GM18502 (cell line): Measurements from ENCODE around the gene ALDH5A1.
A peak's percentile ranks its signal among the peaks of the same experiment; 100 is the strongest.

Source experiments
- ATAC-seq: cut with Tn5 transposase; IDR thresholded peaks from one replicate; pipeline ENCODE4 v1.9.1; 2021; ENCODE audit warnings: mild to moderate bottlenecking; ENCODE audit not compliant: unreplicated experiment, poor library complexity

The ALDH5A1 gene

DNA sequence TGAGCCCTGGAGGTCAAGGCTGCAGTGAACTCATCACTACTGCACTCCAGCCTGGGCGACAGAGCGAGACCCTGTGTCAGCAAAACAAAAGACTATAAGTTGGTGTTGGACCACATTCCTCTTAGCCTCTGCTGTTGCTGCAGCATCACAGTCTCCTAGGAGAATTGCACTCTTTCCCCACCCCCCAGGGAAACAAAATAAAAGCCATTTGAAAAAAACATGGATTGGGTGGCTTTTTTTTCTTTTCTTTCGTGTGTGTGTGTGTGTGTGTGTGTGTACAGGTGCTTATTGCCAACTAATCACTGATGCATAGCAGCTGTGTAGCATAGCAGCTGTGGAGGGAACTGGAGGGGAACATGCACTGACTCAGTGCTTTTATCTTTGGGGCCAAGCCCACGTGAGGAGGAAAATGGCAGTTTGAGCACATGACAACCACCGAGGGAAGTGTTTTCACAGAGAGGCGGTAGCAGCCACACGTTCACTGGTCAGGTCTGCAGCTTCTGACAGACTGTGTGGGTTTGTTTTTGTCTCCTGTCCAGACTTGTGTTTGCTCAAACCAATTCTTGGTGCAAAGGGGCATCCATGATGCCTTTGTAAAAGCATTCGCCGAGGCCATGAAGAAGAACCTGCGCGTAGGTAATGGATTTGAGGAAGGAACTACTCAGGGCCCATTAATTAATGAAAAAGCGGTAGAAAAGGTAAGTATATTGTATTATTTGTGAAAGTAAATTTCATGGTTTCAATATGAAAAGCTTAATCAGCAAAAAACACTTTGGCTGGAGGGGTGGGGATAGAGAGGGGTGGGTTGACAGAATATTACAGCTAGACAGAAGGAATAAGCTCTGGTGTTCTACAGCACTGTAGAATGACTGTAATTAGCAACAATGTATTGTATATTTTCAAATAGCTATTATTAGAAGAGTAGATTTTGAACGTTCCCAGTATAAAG is 27.7 kb downstream of the ALDH5A1 start:
- ATAC-seq, result no peak

DNA sequence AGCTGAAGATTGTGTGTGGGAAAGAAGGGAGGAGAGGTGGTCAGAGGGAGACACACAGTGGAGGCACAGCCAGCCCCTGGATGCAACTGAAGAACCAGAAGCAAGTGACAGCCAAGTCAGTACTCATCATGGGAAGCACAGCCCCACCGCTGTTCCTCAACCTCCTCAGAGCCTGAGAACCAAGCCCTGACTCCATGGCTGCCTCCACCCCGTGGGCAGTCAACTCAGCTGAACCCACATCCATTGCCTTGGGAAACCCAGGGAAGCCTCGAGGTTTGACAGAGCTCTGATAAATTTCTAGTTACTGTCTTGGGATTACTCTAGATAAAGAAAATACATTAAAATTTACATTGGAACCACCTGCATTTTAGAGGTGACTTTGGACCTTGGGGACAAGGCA is 29.6 kb downstream of the ALDH5A1 start:
- no peak for ATAC-seq

- ATAC-seq, result no peak
These were observed 30.0 kb downstream of the ALDH5A1 start for GRCh38 chr6:24524805-24525204.

DNA sequence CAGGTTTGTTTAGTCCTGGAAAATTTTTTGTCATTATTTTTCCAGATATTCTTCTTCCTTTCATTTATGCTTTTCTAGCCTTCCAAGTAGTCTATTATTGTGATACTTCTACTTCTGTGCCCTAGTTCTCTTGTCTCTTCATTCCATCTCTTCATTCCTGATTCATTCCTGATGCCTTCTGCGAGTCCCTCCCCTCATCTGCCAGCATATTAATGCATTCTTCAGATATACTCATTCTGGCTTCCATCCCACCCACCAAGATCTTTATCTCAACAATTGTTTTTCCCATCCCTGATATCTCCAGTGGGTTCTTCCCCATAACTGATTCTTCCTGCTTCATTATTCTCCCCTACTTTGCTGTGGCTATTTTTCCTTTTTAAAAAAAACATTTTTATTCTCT is 35.2 kb downstream of the ALDH5A1 start:
- ATAC-seq, result no peak

- ATAC-seq, result no peak
These were observed 39.6 kb downstream of the ALDH5A1 start for GRCh38 chr6:24534329-24534728.

GRCh38 chr6:24535210-24535609 is 40.4 kb downstream of the ALDH5A1 start:
- no peak for ATAC-seq

DNA sequence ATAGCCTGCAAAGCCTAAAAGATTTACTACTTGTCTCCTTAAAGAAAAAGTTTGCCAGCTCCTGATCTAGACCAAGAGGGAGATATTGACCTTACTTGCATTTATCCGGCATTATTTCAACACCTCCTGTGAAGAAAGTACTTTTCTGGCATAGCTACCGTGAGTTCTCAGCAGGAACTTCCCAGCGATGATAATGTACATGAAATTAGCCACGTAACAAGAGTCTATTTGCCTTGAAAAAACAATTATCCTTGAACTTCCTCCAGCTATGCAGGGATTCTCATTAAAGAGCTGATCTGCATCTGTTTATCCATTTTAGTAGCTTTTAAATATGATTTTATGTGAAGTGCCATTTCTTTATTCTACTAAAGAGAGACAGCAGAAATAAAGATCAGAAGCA is 41.7 kb downstream of the ALDH5A1 start:
- ATAC-seq, result no peak

DNA sequence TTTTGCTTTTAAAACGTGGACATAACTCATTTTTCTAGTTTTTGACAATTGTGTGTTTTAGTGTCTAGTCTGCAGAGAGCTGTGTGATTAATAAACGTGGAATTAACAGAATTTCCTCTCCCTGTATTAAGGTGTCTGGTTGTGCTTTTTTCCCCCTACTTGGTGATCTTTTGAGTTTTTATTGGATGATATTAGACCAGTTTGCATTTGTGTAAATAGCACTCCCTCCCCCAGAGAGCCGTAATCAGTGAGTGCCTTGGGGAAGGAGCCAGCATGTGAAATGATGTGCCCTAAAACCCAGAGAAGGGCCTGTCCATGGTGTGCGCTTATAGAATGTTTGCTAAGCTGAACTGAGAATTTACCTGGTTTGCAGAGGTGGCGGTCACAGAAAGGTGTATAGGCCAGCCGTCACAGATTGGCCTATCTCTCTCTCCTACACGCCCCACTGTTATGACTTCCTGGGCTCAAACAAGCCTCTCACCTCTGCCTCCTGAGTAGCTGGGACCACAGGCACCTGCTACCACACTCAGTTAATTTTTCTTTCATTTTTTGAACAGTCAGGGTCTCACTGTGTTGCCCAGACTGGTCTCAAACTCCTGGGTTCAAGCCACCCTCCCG is 42.4 kb downstream of the ALDH5A1 start:
- no peak for ATAC-seq

DNA sequence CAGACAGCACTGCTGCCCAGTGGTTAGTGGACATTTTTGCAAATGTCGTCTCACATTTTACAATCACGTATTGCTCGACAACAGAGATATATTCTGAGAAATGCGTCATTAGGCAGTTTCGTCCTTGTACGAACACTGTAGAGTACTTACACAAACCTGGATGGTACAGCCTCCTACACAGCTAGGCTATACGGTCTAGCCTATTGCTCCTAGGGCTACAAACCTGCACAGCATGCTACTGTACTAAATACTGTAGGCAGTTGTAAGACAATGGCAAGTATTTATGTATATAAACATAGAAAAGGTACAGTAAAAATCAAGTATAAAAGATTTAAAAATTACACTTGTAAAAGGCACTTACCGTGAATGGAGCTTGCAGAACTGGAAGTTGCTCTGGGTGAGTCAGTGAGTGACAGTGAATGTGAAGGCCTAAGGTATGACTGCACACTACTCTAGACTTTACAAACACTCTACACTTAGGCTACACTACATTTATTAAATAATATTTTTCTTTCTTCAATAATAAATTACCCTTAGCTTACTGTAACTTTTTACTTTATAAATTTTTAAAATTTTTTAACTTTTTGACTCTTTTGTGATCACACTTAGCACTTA is 43.1 kb downstream of the ALDH5A1 start:
- ATAC-seq, result no peak

DNA sequence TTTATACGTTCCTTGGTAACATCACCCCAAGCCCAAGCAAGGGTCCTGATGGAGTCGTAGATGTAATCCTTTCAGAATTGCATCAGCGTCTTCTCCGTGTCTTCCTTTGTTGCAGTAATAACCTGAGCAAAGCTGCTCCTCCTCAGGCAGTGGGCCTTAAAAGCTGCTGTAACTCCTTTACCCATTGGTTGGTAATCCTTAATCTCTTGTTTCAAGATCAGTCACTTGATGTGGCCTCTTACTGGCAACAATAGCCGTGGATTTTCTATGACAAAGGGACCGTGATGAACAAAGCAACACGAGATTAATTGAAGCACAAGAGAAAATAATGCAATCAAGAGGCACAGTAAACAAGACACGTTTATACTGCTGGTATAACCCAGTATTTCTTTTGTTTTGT is 44.6 kb downstream of the ALDH5A1 start:
- ATAC-seq, result no peak

DNA sequence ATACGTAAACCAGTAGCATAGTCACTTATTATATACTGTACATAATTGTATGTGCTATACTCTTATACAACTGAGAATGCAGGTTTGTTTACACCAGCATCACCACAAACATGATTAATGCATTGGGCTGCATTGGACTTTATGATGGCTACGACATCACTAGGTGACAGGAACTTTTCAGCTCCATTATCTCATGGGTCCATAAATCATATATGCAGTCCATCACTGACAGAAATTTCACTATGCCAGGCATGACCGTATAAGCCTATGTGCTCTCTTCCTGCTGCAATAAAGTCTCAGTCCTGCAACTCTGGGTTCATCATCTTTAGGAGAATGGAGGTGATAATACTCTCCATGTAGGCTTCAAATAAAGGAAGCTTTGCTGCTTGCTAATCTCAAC is 45.4 kb downstream of the ALDH5A1 start:
- ATAC-seq, result no peak

DNA sequence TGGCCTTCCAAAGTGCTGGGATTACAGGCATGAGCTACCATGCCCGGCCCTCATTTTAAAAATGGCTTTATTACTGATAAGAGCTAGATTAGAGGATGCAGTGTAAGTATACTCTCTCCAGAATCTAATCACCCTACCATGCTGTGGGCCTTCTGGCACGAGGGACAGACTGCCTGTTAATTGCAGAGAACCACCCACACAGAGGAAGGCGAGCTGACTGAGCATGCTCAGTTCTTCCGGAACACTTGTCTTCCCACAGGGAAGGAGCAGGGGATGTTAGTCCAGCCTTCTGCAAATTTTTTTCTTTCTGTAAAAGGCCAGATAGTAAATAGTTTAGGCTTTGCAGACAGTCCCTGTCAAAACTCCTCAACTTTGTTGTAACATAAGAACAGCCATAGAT is 48.9 kb downstream of the ALDH5A1 start:
- ATAC-seq, result no peak

DNA sequence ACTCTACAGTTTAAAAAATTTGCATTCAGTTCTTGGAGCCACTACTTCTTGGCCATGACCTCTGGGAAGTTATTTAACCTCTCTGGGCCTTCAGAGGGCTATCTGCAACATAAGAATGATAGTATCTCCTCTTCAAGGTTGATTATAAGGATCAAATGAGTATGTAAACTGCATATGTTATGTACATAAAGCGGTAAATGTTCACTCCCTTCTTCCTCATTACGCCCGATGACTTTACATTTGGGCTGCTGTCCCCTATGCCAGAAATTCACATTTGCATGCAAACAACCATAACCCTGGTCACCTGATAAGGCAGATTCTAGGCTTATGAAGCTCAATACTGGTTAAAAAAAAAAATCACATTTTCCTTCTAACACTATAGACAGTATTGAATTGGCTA is 50.4 kb downstream of the ALDH5A1 start:
- no peak for ATAC-seq

DNA sequence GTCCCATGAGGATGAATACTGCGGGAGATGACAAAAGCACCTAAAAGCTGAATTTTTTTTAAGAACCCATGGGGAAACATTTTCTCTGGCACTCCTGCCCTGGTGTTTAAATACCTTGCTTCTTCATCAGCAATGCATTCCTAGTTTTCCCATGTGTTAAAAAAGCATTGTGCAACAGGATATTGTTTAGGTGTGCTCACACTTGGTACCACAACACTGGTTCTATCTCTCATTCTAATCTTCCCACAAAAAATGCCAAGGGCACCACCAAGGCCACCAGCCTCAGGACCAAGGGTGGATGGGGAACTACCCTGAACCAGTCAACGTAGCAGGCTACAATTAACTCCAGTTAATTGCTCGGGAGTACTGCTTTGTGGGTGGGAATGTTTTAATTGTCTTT is 50.9 kb downstream of the ALDH5A1 start:
- no peak for ATAC-seq

DNA sequence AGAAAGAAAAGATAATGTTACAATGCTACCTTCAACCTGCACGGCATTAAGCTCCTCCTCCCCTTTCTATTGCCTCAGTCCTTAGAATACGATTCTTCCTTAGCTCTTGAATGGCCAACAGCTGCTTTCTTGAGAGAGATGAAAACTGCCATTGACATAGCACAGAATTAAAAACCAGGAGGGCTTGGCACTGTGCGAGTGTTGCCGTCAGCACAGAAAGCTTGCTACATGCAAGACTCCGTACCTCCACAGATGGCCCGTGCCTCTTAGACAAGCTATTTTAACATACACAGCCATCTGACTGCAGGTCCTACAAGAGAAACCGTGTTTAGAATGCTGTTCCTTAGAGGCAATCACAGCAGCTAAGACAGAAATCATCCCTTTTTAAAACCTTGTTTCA is 51.7 kb downstream of the ALDH5A1 start:
- ATAC-seq, result no peak

- peak; percentile 73 for ATAC-seq
These were observed 52.5 kb downstream of the ALDH5A1 start for GRCh38 chr6:24547243-24547642.

- no peak for ATAC-seq
These were observed 54.4 kb downstream of the ALDH5A1 start for GRCh38 chr6:24549158-24549557.

DNA sequence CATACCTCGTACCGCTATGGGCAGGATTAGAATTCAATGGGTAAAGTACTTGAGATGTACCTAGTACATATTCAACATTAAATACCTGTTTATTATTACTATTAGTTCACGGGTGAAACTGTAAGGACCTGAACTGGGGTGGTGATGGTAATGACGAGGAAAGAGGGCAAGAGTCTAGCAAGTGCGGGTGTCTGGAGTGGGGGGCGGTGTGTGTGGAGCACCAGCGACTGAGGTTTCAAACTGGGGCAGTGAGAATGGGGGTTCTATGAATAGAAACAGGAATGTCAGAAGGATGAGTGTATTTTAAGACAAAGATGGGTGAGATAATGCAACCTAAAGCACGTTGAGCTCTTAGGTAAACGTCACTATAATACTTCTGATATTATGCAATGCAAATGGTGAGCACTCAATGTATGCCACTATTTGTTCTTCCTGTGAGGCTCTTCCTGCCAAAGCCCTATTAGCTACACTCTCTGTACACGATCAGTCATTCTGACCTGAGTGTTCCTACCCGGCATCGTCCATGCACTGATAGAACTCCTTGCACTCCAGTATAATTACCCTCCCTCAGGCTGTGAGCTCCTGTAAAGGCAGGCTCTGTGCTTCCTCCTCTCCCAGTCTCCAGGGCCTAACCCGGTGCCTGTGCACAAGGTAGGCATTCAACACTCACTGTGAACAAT is 55.0 kb downstream of the ALDH5A1 start:
- ATAC-seq, result no peak

GRCh38 chr6:24551139-24551538 is 56.4 kb downstream of the ALDH5A1 start:
- no peak for ATAC-seq

DNA sequence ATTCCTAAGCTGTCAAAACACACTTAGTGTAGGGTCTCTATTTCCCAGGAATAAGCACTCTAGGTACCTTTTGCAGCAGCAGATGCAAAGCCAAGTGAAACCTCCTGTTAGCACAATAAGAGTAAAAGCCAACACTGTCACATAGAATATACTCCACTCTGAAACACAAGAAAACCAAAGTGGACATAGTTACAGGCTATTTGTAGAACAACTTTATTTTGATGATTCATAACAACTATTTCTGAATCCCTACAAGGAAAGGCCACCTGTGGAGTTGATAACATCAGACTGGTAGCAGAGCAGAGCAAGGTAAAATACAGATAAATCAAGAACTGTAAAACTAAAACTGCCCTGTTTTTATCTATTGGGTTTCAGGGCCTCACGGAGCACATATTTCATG is 59.7 kb downstream of the ALDH5A1 start:
- peak; percentile 92 for ATAC-seq

GRCh38 chr6:24558516-24558915 is 63.7 kb downstream of the ALDH5A1 start:
- ATAC-seq, result no peak
